ENCODE measurements around the gene HNRNPUL2. TPM values are rescaled to one million over a fixed set of nuclear protein-coding genes. Genes with fewer than 3 reads are reported as not detected.

HNRNPUL2 gene
- total and polyA plus RNA-seq, 10 of the 15 experiments (the other 5 are each of a cell fraction or from before 2014, with no cell fraction given) = 1.6 to 72.2 (median 14.9) TPM

GRCh38 chr11:62771144-62772021 lies 44.1 kb upstream of the HNRNPUL2 start, which contains the start of gene TAF6L (continued):
- TF ChIP-seq ZNF592 (IDR thresholded peaks at IDR 0.05) (0 out of 2 replicates have a peak, but pooled peaks have one; percentile 24), IRF3 (IDR thresholded peaks at IDR 0.05) (peak; percentile 10; the same call in 1 of the 2 replicates), ZNF207 (IDR thresholded peaks at IDR 0.05; ENCODE audit: borderline replicate concordance) (no peak), WRNIP1 (IDR thresholded peaks at IDR 0.05; ENCODE audit: borderline replicate concordance, low read depth, low read length) (no peak), PAX5 (IDR thresholded peaks at IDR 0.05; ENCODE audit: borderline replicate concordance, low read depth, low read length) (peak; percentile 77; the same call in 1 of the 2 replicates), POLR2AphosphoS5 (IDR thresholded peaks at IDR 0.05; ENCODE audit: low read length) (peak; percentile 82), E2F8 (IDR thresholded peaks at IDR 0.05; ENCODE audit: low read depth, partially characterized antibody) (no peak), RBBP5 (conservative IDR thresholded peaks at IDR 0.05) (0 out of 2 replicates have a peak, but pooled peaks have one; percentile 23), PBX3 (IDR thresholded peaks at IDR 0.05; ENCODE audit: insufficient replicate concordance, low read depth, low read length) (no peak), SMAD5 (IDR thresholded peaks at IDR 0.05; ENCODE audit: low read depth) (no peak), BCL3 (IDR thresholded peaks at IDR 0.05; ENCODE audit: borderline replicate concordance, insufficient read depth, low read depth, low read length, poor library complexity, severe bottlenecking) (no peak), BCL11A (IDR thresholded peaks at IDR 0.05; ENCODE audit: low read depth, low read length) (0 out of 2 replicates have a peak, but pooled peaks have one; percentile 3), CEBPZ (IDR thresholded peaks at IDR 0.05; ENCODE audit: low read depth, low read length) (no peak)

Data from GM12878 (cell line).